Chondrocyte (in vitro differentiated cells): Measurements from ENCODE around the gene FOXP1. TPM values are rescaled to one million over a fixed set of nuclear protein-coding genes. Genes with fewer than 3 reads are reported as not detected.

Experiments used
- DNase-seq: peaks from one replicate; pipeline ENCODE4 v3.0.0; 2021; ENCODE audit warnings: mixed read lengths, low spot score
- H3K27ac Mint-ChIP-seq: one replicate; pipeline ENCODE4 v1.8.0; 2021; ENCODE audit warnings: mild to moderate bottlenecking, moderate library complexity, mixed read lengths; ENCODE audit not compliant: unreplicated experiment
- H3K27me3 Mint-ChIP-seq: 2 replicates; pipeline ENCODE4 v1.8.0; 2021; ENCODE audit warnings: low read depth, mixed read lengths
- H3K36me3 Mint-ChIP-seq: 2 replicates; pipeline ENCODE4 v1.8.0; 2021; ENCODE audit warnings: low read depth, mixed read lengths
- H3K4me1 Mint-ChIP-seq: 2 replicates; pipeline ENCODE4 v1.8.0; 2021; ENCODE audit warnings: low read depth, mild to moderate bottlenecking, mixed read lengths
- H3K4me3 Mint-ChIP-seq: one replicate; pipeline ENCODE4 v1.8.0; 2021; ENCODE audit warnings: mild to moderate bottlenecking, moderate library complexity, mixed read lengths; ENCODE audit not compliant: unreplicated experiment
- H3K9me3 Mint-ChIP-seq: 2 replicates; pipeline ENCODE4 v1.8.0; 2021; ENCODE audit warnings: low read depth, mixed read lengths
- CTCF ChIP-seq: fragments of 200-600 bp; sonication (generic); IDR thresholded peaks from 2 replicates; pipeline ENCODE4 v1.5.0; 2021; ENCODE audit warnings: antibody characterized with exemption, mild to moderate bottlenecking, moderate library complexity
- total RNA-seq: library from RNA; stranded (reverse); gene quantifications from 3 replicates; pipeline ENCODE4 v1.2.1, GENCODE V29; 2021

Gene FOXP1
- total RNA-seq, 1 donor from 2014 or later: 206 TPM

GRCh38 chr3:70930066-70930465 is 653.5 kb downstream of the FOXP1 start:
- Mint-ChIP-seq H3K4me3 (no peak overlapping the region), H3K36me3 (no peaks in the 10 kb centered on the region), H3K27me3 (no peaks in the 10 kb centered on the region), H3K27ac (no peak overlapping the region), H3K9me3 (peaks cover 11% of the 10 kb centered on the region), H3K4me1 (peaks cover 13% of the 10 kb centered on the region)
- TF ChIP-seq CTCF: no peak
- DNase-seq: no peak

GRCh38 chr3:70927239-70927638 is 656.3 kb downstream of the FOXP1 start:
- no peak for DNase-seq
- H3K27ac Mint-ChIP-seq: no peak overlapping the region
- H3K36me3 Mint-ChIP-seq: peaks cover 3% of the 10 kb centered on the region
- no peak overlapping the region for H3K4me3 Mint-ChIP-seq
- peaks cover 3% of the 10 kb centered on the region for H3K4me1 Mint-ChIP-seq
- no peak for TF ChIP-seq CTCF
- H3K9me3 Mint-ChIP-seq: peaks cover 16% of the 10 kb centered on the region
- H3K27me3 Mint-ChIP-seq: no peaks in the 10 kb centered on the region

GRCh38 chr3:70926835-70927234 is 656.7 kb downstream of the FOXP1 start:
- H3K4me1 Mint-ChIP-seq: peaks cover 3% of the 10 kb centered on the region
- no peak overlapping the region for H3K4me3 Mint-ChIP-seq
- TF ChIP-seq CTCF: no peak
- no peak overlapping the region for H3K27ac Mint-ChIP-seq
- peaks cover 3% of the 10 kb centered on the region for H3K36me3 Mint-ChIP-seq
- peaks cover 16% of the 10 kb centered on the region for H3K9me3 Mint-ChIP-seq
- no peaks in the 10 kb centered on the region for H3K27me3 Mint-ChIP-seq
- no peak for DNase-seq

GRCh38 chr3:70919661-70920060 is 663.9 kb downstream of the FOXP1 start:
- TF ChIP-seq CTCF: no peak
- peaks cover 3% of the 10 kb centered on the region for H3K36me3 Mint-ChIP-seq
- no peak for DNase-seq
- peaks cover 8% of the 10 kb centered on the region for H3K9me3 Mint-ChIP-seq
- H3K27me3 Mint-ChIP-seq: no peaks in the 10 kb centered on the region
- H3K4me3 Mint-ChIP-seq: peak overlapping the region; percentile 58
- H3K4me1 Mint-ChIP-seq: peaks cover 51% of the 10 kb centered on the region
- H3K27ac Mint-ChIP-seq: peak overlapping the region; percentile 99

GRCh38 chr3:70919091-70919490 is 664.4 kb downstream of the FOXP1 start:
- Mint-ChIP-seq H3K27ac (peak overlapping the region; percentile 99), H3K27me3 (no peaks in the 10 kb centered on the region)

More at GRCh38 chr3:70919091-70919490, 664.4 kb downstream of the FOXP1 start:
- H3K4me3 Mint-ChIP-seq: peak overlapping the region; percentile 58
- peaks cover 8% of the 10 kb centered on the region for H3K9me3 Mint-ChIP-seq
- TF ChIP-seq CTCF: no peak
- peaks cover 3% of the 10 kb centered on the region for H3K36me3 Mint-ChIP-seq
- no peak for DNase-seq
- peaks cover 53% of the 10 kb centered on the region for H3K4me1 Mint-ChIP-seq
